HepG2 (cell line): ENCODE results near the gene PRDM11. TPM values are rescaled to one million over a fixed set of nuclear protein-coding genes. Genes with fewer than 3 reads are reported as not detected.
A peak's percentile ranks its signal among the peaks of the same experiment; 100 is the strongest.

Experiments
- ATAC-seq: fragments of 200-7000 bp; cut with Tn5 transposase; 3 replicates; pipeline ENCODE4 v1.9.1; 2020; ENCODE audit warnings: mild to moderate bottlenecking, moderate library complexity
- BruUV-seq: library from RNA; stranded (reverse); fragments of 400-500 nt; replicated peaks from 2 replicates; lab custom pipeline; 2021; lab: Mats Ljungman, UMichigan
- CTCF ChIA-PET: fragments of 300-600 bp; formaldehyde crosslinking; extraction: SDS; loops from one replicate; lab custom pipeline; 2021; ENCODE audit warnings: low total read pairs, inconsistent platforms, low intra/inter-chr PET ratio; lab: Yijun Ruan, JAX
- POLR2A ChIA-PET: fragments of 350-600 bp; sonication (Branson Sonifier 250); formaldehyde crosslinking; loops from one replicate; lab custom pipeline; 2020; ENCODE audit warnings: antibody characterized with exemption, inconsistent platforms; lab: Yijun Ruan, JAX
- DNase-seq: peaks from one replicate; pipeline ENCODE4 v3.0.0-alpha.2; 2015; ENCODE audit warnings: low spot score
- FAIRE-seq: peaks from 3 replicates; lab custom pipeline; 2011; peaks lifted over from hg19 to GRCh38; lab: Jason Lieb, UNC
- H2AFZ ChIP-seq: one replicate; pipeline ENCODE4 v1.6.1; 2011; ENCODE audit warnings: low read length, inconsistent platforms
- H3K27ac ChIP-seq: fragments of 300-600 bp; 3 replicates; pipeline ENCODE4 v1.8.0; 2011; ENCODE audit warnings: mixed run types, mild to moderate bottlenecking, mixed read lengths, low read length, inconsistent platforms; ENCODE audit not compliant: insufficient read depth; ENCODE audit errors: extremely low read length
- H3K27me3 ChIP-seq, 2 experiments: fragments of 200-600 bp in 1 of 2; 2 replicates in 1 of 2; 3 replicates in 1 of 2; pipeline versions ENCODE4 v1.6.0 to v1.8.0; 2011; ENCODE audit warnings: low read length in 2 of 2, mild to moderate bottlenecking in 2 of 2, moderate library complexity in 2 of 2, inconsistent platforms in 1 of 2; ENCODE audit not compliant: insufficient read depth in 2 of 2, control insufficient read depth in 1 of 2
- H3K36me3 ChIP-seq, 2 experiments: fragments of 200-600 bp in 1 of 2; replicated peaks in 1 of 2; 2 replicates in 1 of 2; 3 replicates in 1 of 2; pipeline versions ENCODE4 v1.5.1 to v1.8.0; 2011; ENCODE audit warnings: low read length in 2 of 2, inconsistent platforms in 1 of 2; ENCODE audit not compliant: insufficient read depth in 2 of 2, control insufficient read depth in 1 of 2
- H3K4me1 ChIP-seq: 2 replicates; pipeline ENCODE4 v1.5.1; 2012; ENCODE audit warnings: low read length, inconsistent platforms; ENCODE audit not compliant: insufficient read depth
- H3K4me2 ChIP-seq: 2 replicates; pipeline ENCODE4 v1.6.0; 2011; ENCODE audit warnings: low read depth, low read length, inconsistent platforms
- H3K4me3 ChIP-seq, 3 experiments: fragments of 200-600 bp in 1 of 3; sonication (generic), shearing (Covaris generic) in 1 of 3; replicated peaks in 1 of 3; 2 replicates each; pipeline ENCODE4 v1.5.1; 2011 to 2016; ENCODE audit warnings: low read length in 3 of 3, inconsistent platforms in 2 of 3, low read depth in 2 of 3, mild to moderate bottlenecking in 2 of 3, control low read depth in 1 of 3, mixed read lengths in 1 of 3; ENCODE audit not compliant: insufficient read depth in 1 of 3
- H3K79me2 ChIP-seq: one replicate; pipeline ENCODE4 v1.6.1; 2011; ENCODE audit warnings: low read length, inconsistent platforms; ENCODE audit not compliant: insufficient read depth
- H3K9ac ChIP-seq: 2 replicates; pipeline ENCODE4 v1.6.0; 2011; ENCODE audit warnings: mild to moderate bottlenecking, low read depth, low read length, inconsistent platforms; ENCODE audit not compliant: insufficient read depth
- H3K9me3 ChIP-seq: 2 replicates; pipeline ENCODE4 v1.5.1; 2012; ENCODE audit warnings: mild to moderate bottlenecking, low read length
- H4K20me1 ChIP-seq: 2 replicates; pipeline ENCODE4 v1.6.0; 2011; ENCODE audit warnings: inconsistent platforms, mild to moderate bottlenecking, low read length, moderate library complexity; ENCODE audit not compliant: insufficient read depth
- DNMT1 ChIP-seq: sonication (generic); formaldehyde crosslinking; IDR thresholded peaks from 2 replicates; pipeline ENCODE4 v1.5.1; 2020; ENCODE audit warnings: mild to moderate bottlenecking, missing genetic modification reagents
- GMEB2 ChIP-seq: IDR thresholded peaks from 2 replicates; pipeline ENCODE4 v1.6.1; 2016; ENCODE audit warnings: missing biosample characterization, missing genetic modification reagents, low read depth
- KDM4B ChIP-seq: sonication (generic); formaldehyde crosslinking; IDR thresholded peaks from 2 replicates; pipeline ENCODE4 v1.4.0; 2020; ENCODE audit warnings: missing genetic modification reagents
- PHB2 ChIP-seq: fragments of 450-650 bp; IDR thresholded peaks from 2 replicates; pipeline ENCODE4 v1.6.1; 2018; ENCODE audit not compliant: partially characterized antibody
- ZNF234 ChIP-seq: sonication (generic); formaldehyde crosslinking; conservative IDR thresholded peaks from 2 replicates; pipeline ENCODE4 v1.5.1; 2020; ENCODE audit warnings: mild to moderate bottlenecking, missing genetic modification reagents
- ZNF343 ChIP-seq: sonication (generic); formaldehyde crosslinking; IDR thresholded peaks from 2 replicates; pipeline ENCODE4 v1.4.0; 2020; ENCODE audit warnings: mild to moderate bottlenecking, missing genetic modification reagents
- ZNF740 ChIP-seq: sonication (generic); formaldehyde crosslinking; IDR thresholded peaks from 2 replicates; pipeline ENCODE4 v1.4.0; 2020; ENCODE audit warnings: missing genetic modification reagents
- ZNF768 ChIP-seq: sonication (generic); formaldehyde crosslinking; IDR thresholded peaks from 2 replicates; pipeline ENCODE4 v1.4.0; 2020; ENCODE audit warnings: missing genetic modification reagents
- ZNF777 ChIP-seq: sonication (generic); formaldehyde crosslinking; IDR thresholded peaks from 2 replicates; pipeline ENCODE4 v1.4.0; 2020; ENCODE audit warnings: missing genetic modification reagents
- ZSCAN30 ChIP-seq: sonication (generic); formaldehyde crosslinking; IDR thresholded peaks from 2 replicates; pipeline ENCODE4 v1.5.0; 2020; ENCODE audit warnings: mild to moderate bottlenecking, missing genetic modification reagents
- WGBS: methylation state at CpG from one replicate; pipeline ENCODE4 v1.1.6; 2017; ENCODE audit warnings: low lambda C conversion rate; 5-methylcytosine and 5-hydroxymethylcytosine counted together
- in situ Hi-C: cut with HindIII; loops from 2 replicates; pipeline ENCODE4 v1.10.0; 2017; ENCODE audit warnings: low pct_unique_long_range_greater_than_20kb; ENCODE audit not compliant: extremely low pct_ligation_motif_present
- intact Hi-C: fragments of 100-400 bp; cut with micrococcal nuclease; formaldehyde crosslinking; loops from one replicate; pipeline ENCODE4 v1.10.0; 2022; ENCODE audit not compliant: unreplicated experiment
- polyA plus RNA-seq, 8 experiments: library from polyadenylated mRNA; depleted of rRNA in 3 of 8; stranded (reverse) in 7 of 8; unstranded in 1 of 8; fragments of >200 nt; fragmentation: Illumina TruSeq in 4 of 8; extraction: Trizol in 4 of 8; gene quantifications; 2 replicates each; pipeline versions ENCODE4 v1.2.1 to v1.2.3, GENCODE V29; 2011 to 2016; ENCODE audit warnings: low read depth in 4 of 8, missing spikeins in 1 of 8, mixed read lengths in 1 of 8; ENCODE audit not compliant: insufficient read depth in 1 of 8
- total RNA-seq, 5 experiments: library from RNA; depleted of rRNA; stranded (reverse); fragments of >200 nt; fragmentation: Illumina TruSeq; extraction: Trizol; gene quantifications; 2 replicates each; pipeline ENCODE4 v1.2.3, GENCODE V29; 2016; ENCODE audit warnings: low read depth in 1 of 5

Gene PRDM11
- total and polyA plus RNA-seq, 2 of the 13 experiments (the other 11 are each of a cell fraction or from before 2014, with no cell fraction given), result 3.4 to 4.7 TPM

- Histone ChIP-seq H3K79me2 (peaks cover 12% of the 10 kb centered on the region), H3K4me2 (no peak overlapping the region), H4K20me1 (no peaks in the 10 kb centered on the region), H3K9me3 (no peaks in the 10 kb centered on the region), H3K27ac (no peak overlapping the region), H3K27me3 (peaks cover 2 to 31% of the 10 kb centered on the region in 2 experiments; a peak in 4 of 5 replicates), H3K4me3 (no peak overlapping the region), H3K9ac (no peak overlapping the region), H2AFZ (no peak overlapping the region)
- DNase-seq, result no peak
- WGBS, result 53% methylated on average over 2 of the region's 2 CpGs
- CTCF ChIA-PET, result no interaction called here
- no TSS peak for BruUV-seq
- intact Hi-C loops (no loop called here), in situ Hi-C loops (no loop called here)
- POLR2A ChIA-PET, result interaction anchor here (0.5 kb wide), 1 partner anchor 700 kb away, joined by 3 read pairs; no protein-coding TSS in a partner anchor
- TF ChIP-seq GMEB2 (CRISPR knock-in tag) (no peak), DNMT1 (CRISPR knock-in tag) (no peak), ZNF768 (CRISPR knock-in tag) (peak; percentile 18; the same call in 1 of the 2 replicates)
- TF ChIP-seq, all 625 proteins: peak for 1
- ATAC-seq, result no peak
- FAIRE-seq, result no peak
- peaks cover 19% of the 10 kb centered on the region for H3K4me1 ChIP-seq
- H3K36me3 ChIP-seq, result no peaks in the 10 kb centered on the region
Observed at GRCh38 chr11:45143494-45143893, 2.9 kb upstream of the PRDM11 start.

- ChIA-PET CTCF (no interaction called here), POLR2A (no interaction called here)
- H3K9me3 ChIP-seq, result no peaks in the 10 kb centered on the region
- H3K4me3 ChIP-seq, result no peak overlapping the region
- FAIRE-seq (no peak), DNase-seq (no peak), ATAC-seq (no peak)
- no peak overlapping the region for H3K4me2 ChIP-seq
- H3K4me1 ChIP-seq, result peaks cover 24% of the 10 kb centered on the region
- peaks cover 13% of the 10 kb centered on the region for H3K79me2 ChIP-seq
- H2AFZ ChIP-seq, result no peak overlapping the region
- in situ Hi-C loops, result no loop called here
- no peaks in the 10 kb centered on the region for H3K36me3 ChIP-seq
- no TSS peak for BruUV-seq
- no peak overlapping the region for H3K9ac ChIP-seq
- WGBS, result 41% methylated on average over 15 of the region's 16 CpGs
- H4K20me1 ChIP-seq, result no peaks in the 10 kb centered on the region
- no peak overlapping the region for H3K27ac ChIP-seq
- peaks cover 2 to 31% of the 10 kb centered on the region in 2 experiments; a peak in 4 of 5 replicates for H3K27me3 ChIP-seq
- intact Hi-C loops, result no loop called here
- TF ChIP-seq ZSCAN30 (CRISPR knock-in tag) (no peak), ZNF343 (CRISPR knock-in tag) (no peak), ZNF777 (CRISPR knock-in tag) (no peak), PHB2 (no peak), KDM4B (CRISPR knock-in tag) (no peak), ZNF234 (CRISPR knock-in tag) (no peak), ZNF740 (no peak)
Observed at GRCh38 chr11:45144126-45145082, 2.0 kb upstream of the PRDM11 start.
